SK-N-SH (cell line): ENCODE measurements around the gene TBX4. TPM values are rescaled to one million over a fixed set of nuclear protein-coding genes. Genes with fewer than 3 reads are reported as not detected.

ENCODE experiments used
- CTCF ChIA-PET: fragments of 300-600, 350-600 bp; formaldehyde crosslinking; extraction: SDS; loops from one replicate; lab custom pipeline; 2021; lab: Yijun Ruan, JAX
- POLR2A ChIA-PET: fragments of 350-600 bp; sonication (Branson Sonifier 250); formaldehyde crosslinking; extraction: SDS; loops from one replicate; lab custom pipeline; 2020; ENCODE audit warnings: antibody characterized with exemption, inconsistent platforms; lab: Yijun Ruan, JAX
- DNase-seq: peaks from one replicate; pipeline ENCODE4 v3.0.0; 2012
- H2AFZ ChIP-seq: fragments of 200-600 bp; sonication (generic); 2 replicates; pipeline ENCODE4 v1.8.1; 2016; ENCODE audit warnings: antibody characterized with exemption, mild to moderate bottlenecking, low read depth
- H3F3A ChIP-seq: fragments of 200-600 bp; sonication (generic); replicated peaks from 2 replicates; pipeline ENCODE3; 2016; ENCODE audit warnings: antibody characterized with exemption, mild to moderate bottlenecking; ENCODE audit not compliant: insufficient read depth
- H3K27ac ChIP-seq, 2 experiments: fragments of 200-500 bp in 1 of 2; fragments of 200-600 bp in 1 of 2; sonication (Bioruptor generic) in 1 of 2; sonication (generic), shearing (Covaris generic) in 1 of 2; 2 replicates each; pipeline versions ENCODE4 v1.5.1 to v1.6.1; 2014 to 2016; ENCODE audit warnings: low read depth in 2 of 2, inconsistent platforms in 1 of 2, low read length in 1 of 2, mild to moderate bottlenecking in 1 of 2, mixed read lengths in 1 of 2
- H3K27me3 ChIP-seq: fragments of 200-600 bp; sonication (generic), shearing (Covaris generic); 2 replicates; pipeline ENCODE4 v1.6.1; 2016; ENCODE audit warnings: mixed run types; ENCODE audit not compliant: insufficient read depth
- H3K36me3 ChIP-seq, 2 experiments: fragments of 200-500 bp in 1 of 2; fragments of 200-600 bp in 1 of 2; sonication (Bioruptor generic) in 1 of 2; sonication (generic) in 1 of 2; replicated peaks in 1 of 2; 2 replicates each; pipeline versions ENCODE3 to v1.5.1; 2014 to 2016; ENCODE audit warnings: low read length in 1 of 2, mild to moderate bottlenecking in 1 of 2; ENCODE audit not compliant: insufficient read depth in 2 of 2, control insufficient read depth in 1 of 2
- H3K4me1 ChIP-seq, 2 experiments: fragments of 200-500 bp in 1 of 2; fragments of 200-600 bp in 1 of 2; sonication (Bioruptor generic) in 1 of 2; sonication (generic), shearing (Covaris generic) in 1 of 2; 2 replicates each; pipeline versions ENCODE4 v1.5.1 to v1.6.1; 2014 to 2016; ENCODE audit warnings: low read depth in 1 of 2, low read length in 1 of 2, mixed run types in 1 of 2; ENCODE audit not compliant: insufficient read depth in 2 of 2, control insufficient read depth in 1 of 2
- H3K4me2 ChIP-seq: fragments of 200-600 bp; sonication (generic), shearing (Covaris generic); 2 replicates; pipeline ENCODE4 v1.6.1; 2017; ENCODE audit warnings: mixed run types
- H3K4me3 ChIP-seq, 2 experiments: fragments of 200-500 bp in 1 of 2; fragments of 200-600 bp in 1 of 2; sonication (Bioruptor generic) in 1 of 2; sonication (generic), shearing (Covaris generic) in 1 of 2; 2 replicates each; pipeline versions ENCODE4 v1.5.1 to v1.8.1; 2014 to 2016; ENCODE audit warnings: low read depth in 2 of 2, inconsistent platforms in 1 of 2, low read length in 1 of 2, mild to moderate bottlenecking in 1 of 2, mixed read lengths in 1 of 2, moderate library complexity in 1 of 2
- H3K79me2 ChIP-seq: fragments of 200-600 bp; sonication (generic); 2 replicates; pipeline ENCODE4 v1.8.1; 2017; ENCODE audit warnings: mild to moderate bottlenecking; ENCODE audit not compliant: insufficient read depth
- H3K9ac ChIP-seq: fragments of 200-600 bp; sonication (generic); 2 replicates; pipeline ENCODE4 v1.6.1; 2017; ENCODE audit warnings: mixed run types
- H3K9me2 ChIP-seq: fragments of 200-600 bp; sonication (generic); 2 replicates; pipeline ENCODE4 v1.6.1; 2017; ENCODE audit warnings: mixed run types
- H3K9me3 ChIP-seq: fragments of 200-600 bp; sonication (generic); 2 replicates; pipeline ENCODE4 v1.6.1; 2017; ENCODE audit warnings: mixed run types, mild to moderate bottlenecking, moderate library complexity
- H4K20me1 ChIP-seq: fragments of 200-600 bp; sonication (generic); 2 replicates; pipeline ENCODE4 v1.6.1; 2017; ENCODE audit warnings: mild to moderate bottlenecking, mixed run types; ENCODE audit not compliant: insufficient read depth
- CHD2 ChIP-seq: fragments of 150-350 bp; IDR thresholded peaks from 2 replicates; pipeline ENCODE4 v1.6.1; 2018; ENCODE audit warnings: low read length; ENCODE audit not compliant: partially characterized antibody
- CTCF ChIP-seq: fragments of 200-600 bp; sonication (generic); IDR thresholded peaks from 2 replicates; pipeline ENCODE4 v1.6.1; 2017; ENCODE audit warnings: antibody characterized with exemption, mild to moderate bottlenecking, moderate library complexity
- ELF1 ChIP-seq: IDR thresholded peaks from 2 replicates; pipeline ENCODE4 v1.4.0; 2012
- GATA2 ChIP-seq: sonication (generic); formaldehyde crosslinking; IDR thresholded peaks from 2 replicates; pipeline ENCODE4 v1.5.0; 2020; ENCODE audit warnings: mild to moderate bottlenecking, missing genetic modification reagents
- IRF3 ChIP-seq: fragments of 150-350 bp; IDR thresholded peaks from 2 replicates; pipeline ENCODE4 v1.6.1; 2016; ENCODE audit warnings: mild to moderate bottlenecking, low read depth, low read length
- MAX ChIP-seq: IDR thresholded peaks from 2 replicates; pipeline ENCODE4 v1.4.0; 2012; ENCODE audit warnings: low read depth
- MXI1 ChIP-seq: IDR thresholded peaks from 2 replicates; pipeline ENCODE4 v1.6.1; 2012; ENCODE audit warnings: mild to moderate bottlenecking, low read depth, low read length, improper control_type of control experiment
- NRF1 ChIP-seq: IDR thresholded peaks from 2 replicates; pipeline ENCODE4 v1.6.1; 2012; ENCODE audit warnings: low read depth, mild to moderate bottlenecking, low read length
- POLR2AphosphoS5 ChIP-seq: IDR thresholded peaks from 2 replicates; pipeline ENCODE4 v1.6.1; 2012; ENCODE audit warnings: low read depth, low read length
- RCOR1 ChIP-seq: fragments of 150-350 bp; IDR thresholded peaks from 2 replicates; pipeline ENCODE4 v1.6.1; 2017; ENCODE audit warnings: antibody characterized with exemption, low read length
- RFX5 ChIP-seq: IDR thresholded peaks from 2 replicates; pipeline ENCODE4 v1.6.1; 2012; ENCODE audit warnings: mild to moderate bottlenecking, improper control_type of control experiment, low read length
- RXRA ChIP-seq: IDR thresholded peaks from 2 replicates; pipeline ENCODE4 v1.4.0; 2012; ENCODE audit warnings: low read depth, mild to moderate bottlenecking, borderline replicate concordance
- SMC3 ChIP-seq: IDR thresholded peaks from 2 replicates; pipeline ENCODE4 v1.6.1; 2012; ENCODE audit warnings: low read depth, low read length, improper control_type of control experiment
- TEAD4 ChIP-seq: IDR thresholded peaks from 2 replicates; pipeline ENCODE4 v1.4.0; 2012; ENCODE audit warnings: mild to moderate bottlenecking, borderline replicate concordance; ENCODE audit not compliant: insufficient read depth
- USF1 ChIP-seq: IDR thresholded peaks from 2 replicates; pipeline ENCODE4 v1.4.0; 2012; ENCODE audit warnings: low read depth, borderline replicate concordance
- USF2 ChIP-seq: fragments of 150-350 bp; IDR thresholded peaks from 2 replicates; pipeline ENCODE4 v1.6.1; 2017; ENCODE audit warnings: antibody characterized with exemption, low read length, low read depth, borderline replicate concordance
- YY1 ChIP-seq: IDR thresholded peaks from 2 replicates; pipeline ENCODE4 v1.4.0; 2012; ENCODE audit warnings: low read depth, mild to moderate bottlenecking
- ZBTB33 ChIP-seq: IDR thresholded peaks from 2 replicates; pipeline ENCODE4 v1.4.0; 2012; ENCODE audit warnings: low read depth, borderline replicate concordance
- WGBS: methylation state at CpG from one replicate; pipeline ENCODE4 v1.1.6; 2017; ENCODE audit warnings: low lambda C conversion rate; 5-methylcytosine and 5-hydroxymethylcytosine counted together
- polyA plus RNA-seq, 3 experiments: library from polyadenylated mRNA; depleted of rRNA; stranded (reverse); fragments of >200 nt; gene quantifications; 2 replicates each; pipeline ENCODE4 v1.2.3, GENCODE V29; 2012

Gene TBX4
- polyA plus RNA-seq, 1 of the 3 experiments (the other 2 are of a cell fraction) = 0.02 TPM

- Histone ChIP-seq H3K27me3 (no peaks in the 10 kb centered on the region), H3K4me2 (no peak overlapping the region), H3K9ac (no peak overlapping the region), H3K79me2 (no peaks in the 10 kb centered on the region), H4K20me1 (no peaks in the 10 kb centered on the region), H3K36me3 (no peaks in the 10 kb centered on the region), H3K9me3 (no peaks in the 10 kb centered on the region), H3K4me3 (no peak overlapping the region), H3K4me1 (peaks cover 0 to 3% of the 10 kb centered on the region in 2 experiments; a peak in 2 of 4 replicates), H3K9me2 (no peaks in the 10 kb centered on the region), H2AFZ (no peak overlapping the region), H3K27ac (no peak overlapping the region), H3F3A (peaks cover 3% of the 10 kb centered on the region)
- POLR2A ChIA-PET = no interaction called here
- no peak for DNase-seq
- CTCF ChIA-PET = no interaction called here
- 94% methylated on average over 5 of the region's 5 CpGs for WGBS
- TF ChIP-seq RXRA (no peak), MXI1 (no peak), RFX5 (no peak), ZBTB33 (no peak), ELF1 (no peak), CTCF (no peak), MAX (no peak), YY1 (no peak), NRF1 (no peak), USF2 (no peak), IRF3 (no peak), TEAD4 (no peak), SMC3 (no peak), RCOR1 (no peak), POLR2AphosphoS5 (no peak), CHD2 (no peak), USF1 (no peak), GATA2 (CRISPR knock-in tag) (no peak)
Observed at GRCh38 chr17:61502292-61502691, 50.1 kb downstream of the TBX4 start.
